ENCODE data around the gene CDC42.

CDC42 gene

DNA sequence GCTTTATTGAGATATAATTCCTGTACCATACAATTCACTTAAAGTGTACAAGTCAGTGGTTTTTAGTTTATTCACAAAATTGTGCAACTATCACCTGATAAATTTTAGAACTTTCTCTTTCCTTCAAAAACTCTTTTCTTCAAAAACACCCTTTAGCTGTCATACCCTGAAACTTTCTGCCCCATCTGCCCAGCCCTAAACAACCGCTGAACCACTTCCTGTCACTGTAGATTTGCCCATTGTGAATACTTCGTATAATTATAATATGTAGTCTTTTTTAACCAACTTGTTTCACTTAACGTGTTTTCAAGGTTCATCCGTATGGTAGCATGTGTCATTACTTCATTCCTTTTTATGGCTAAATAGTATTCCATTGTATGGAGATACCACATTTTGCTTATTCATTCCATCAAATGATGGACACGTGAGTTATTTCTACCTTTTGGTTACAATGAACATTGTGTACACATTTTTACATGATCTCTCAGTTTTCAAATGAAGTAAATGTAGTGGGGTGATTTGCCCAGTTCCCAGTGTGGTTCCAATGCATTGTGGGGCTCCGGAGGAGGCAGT is 52.4 kb downstream of the CDC42 start:
- H3K4me1 ChIP-seq (ENCODE audit: control insufficient read depth, insufficient read depth, low read length, poor library complexity, severe bottlenecking): peaks cover 34% of the 10 kb centered on the region
- H3K4me3 ChIP-seq (ENCODE audit: insufficient read depth, low read depth, low read length, poor library complexity, severe bottlenecking): no peak overlapping the region
- H3K27me3 ChIP-seq (replicated peaks; ENCODE audit: control insufficient read depth, insufficient read depth, low read length, poor library complexity, severe bottlenecking): no peaks in the 10 kb centered on the region
- H3K27ac ChIP-seq (ENCODE audit: insufficient read depth, low read length, poor library complexity, severe bottlenecking): peak overlapping the region; percentile 18
- H3K9me3 ChIP-seq (ENCODE audit: control insufficient read depth, low read length): no peaks in the 10 kb centered on the region
- peak in 2 of 3 donors; percentile 21 to 30 for DNase-seq
- peaks cover 4% of the 10 kb centered on the region for H3K36me3 ChIP-seq (ENCODE audit: control insufficient read depth, insufficient read depth, low read length)

DNA sequence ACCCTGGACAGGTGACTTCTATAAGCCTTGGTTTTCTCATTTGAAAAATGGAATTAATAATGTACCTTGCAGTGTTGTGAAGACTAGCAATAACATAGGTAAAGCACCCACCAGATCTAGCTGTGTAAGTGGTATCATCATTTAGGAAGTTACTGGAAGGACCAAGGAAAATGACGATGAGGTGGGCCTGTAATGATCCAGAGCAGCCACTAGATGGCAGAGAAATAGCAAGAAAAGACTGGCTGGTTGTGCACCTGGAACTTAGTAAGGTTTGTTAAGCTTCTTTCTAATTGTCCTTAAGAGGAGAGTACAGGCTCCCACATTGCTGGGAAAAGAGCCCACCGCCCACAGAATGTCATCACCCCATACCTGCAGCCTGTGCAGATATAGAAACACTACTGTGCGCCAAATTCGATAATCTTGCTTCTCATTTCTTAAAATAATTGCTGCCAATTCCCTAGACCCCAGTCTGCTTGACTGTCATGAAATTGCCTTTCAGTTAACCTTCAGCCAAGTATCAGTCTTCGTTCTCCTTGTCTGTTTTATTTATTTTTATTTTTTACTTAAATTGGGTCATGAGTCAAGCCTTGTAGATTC is 53.2 kb downstream of the CDC42 start:
- no peak for DNase-seq
- H3K4me3 ChIP-seq (ENCODE audit: insufficient read depth, low read depth, low read length, poor library complexity, severe bottlenecking): no peak overlapping the region
- no peak overlapping the region for H3K27ac ChIP-seq (ENCODE audit: insufficient read depth, low read length, poor library complexity, severe bottlenecking)
- no peaks in the 10 kb centered on the region for H3K9me3 ChIP-seq (ENCODE audit: control insufficient read depth, low read length)
- peaks cover 4% of the 10 kb centered on the region for H3K36me3 ChIP-seq (ENCODE audit: control insufficient read depth, insufficient read depth, low read length)
- H3K4me1 ChIP-seq (ENCODE audit: control insufficient read depth, insufficient read depth, low read length, poor library complexity, severe bottlenecking): peaks cover 31% of the 10 kb centered on the region
- H3K27me3 ChIP-seq (replicated peaks; ENCODE audit: control insufficient read depth, insufficient read depth, low read length, poor library complexity, severe bottlenecking): no peaks in the 10 kb centered on the region

DNA sequence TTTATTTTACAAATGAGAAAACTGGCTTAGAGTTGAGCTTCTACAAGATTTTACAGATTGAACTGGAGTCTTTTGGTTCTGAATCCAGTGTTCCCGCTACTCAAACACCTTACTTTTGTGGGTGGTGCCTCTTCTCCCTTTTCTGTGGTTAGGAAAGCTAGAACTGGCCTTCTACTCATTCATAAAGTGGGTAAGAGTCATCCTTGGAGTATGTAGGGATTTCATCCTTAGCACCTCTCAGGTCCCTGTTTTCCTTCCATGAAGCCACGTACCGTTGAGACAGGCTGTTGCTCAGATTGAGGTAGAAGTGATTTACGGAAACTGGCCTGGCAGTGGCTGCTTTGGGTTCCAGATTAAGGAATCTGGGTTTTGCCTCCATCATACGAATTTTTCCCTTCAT is 54.6 kb downstream of the CDC42 start:
- no peaks in the 10 kb centered on the region for H3K9me3 ChIP-seq (ENCODE audit: control insufficient read depth, low read length)
- peaks cover 15% of the 10 kb centered on the region for H3K36me3 ChIP-seq (ENCODE audit: control insufficient read depth, insufficient read depth, low read length)
- H3K27ac ChIP-seq (ENCODE audit: insufficient read depth, low read length, poor library complexity, severe bottlenecking): no peak overlapping the region
- H3K4me3 ChIP-seq (ENCODE audit: insufficient read depth, low read depth, low read length, poor library complexity, severe bottlenecking): no peak overlapping the region
- H3K27me3 ChIP-seq (replicated peaks; ENCODE audit: control insufficient read depth, insufficient read depth, low read length, poor library complexity, severe bottlenecking): no peaks in the 10 kb centered on the region
- DNase-seq: no peak
- H3K4me1 ChIP-seq (ENCODE audit: control insufficient read depth, insufficient read depth, low read length, poor library complexity, severe bottlenecking): peaks cover 30% of the 10 kb centered on the region

DNA sequence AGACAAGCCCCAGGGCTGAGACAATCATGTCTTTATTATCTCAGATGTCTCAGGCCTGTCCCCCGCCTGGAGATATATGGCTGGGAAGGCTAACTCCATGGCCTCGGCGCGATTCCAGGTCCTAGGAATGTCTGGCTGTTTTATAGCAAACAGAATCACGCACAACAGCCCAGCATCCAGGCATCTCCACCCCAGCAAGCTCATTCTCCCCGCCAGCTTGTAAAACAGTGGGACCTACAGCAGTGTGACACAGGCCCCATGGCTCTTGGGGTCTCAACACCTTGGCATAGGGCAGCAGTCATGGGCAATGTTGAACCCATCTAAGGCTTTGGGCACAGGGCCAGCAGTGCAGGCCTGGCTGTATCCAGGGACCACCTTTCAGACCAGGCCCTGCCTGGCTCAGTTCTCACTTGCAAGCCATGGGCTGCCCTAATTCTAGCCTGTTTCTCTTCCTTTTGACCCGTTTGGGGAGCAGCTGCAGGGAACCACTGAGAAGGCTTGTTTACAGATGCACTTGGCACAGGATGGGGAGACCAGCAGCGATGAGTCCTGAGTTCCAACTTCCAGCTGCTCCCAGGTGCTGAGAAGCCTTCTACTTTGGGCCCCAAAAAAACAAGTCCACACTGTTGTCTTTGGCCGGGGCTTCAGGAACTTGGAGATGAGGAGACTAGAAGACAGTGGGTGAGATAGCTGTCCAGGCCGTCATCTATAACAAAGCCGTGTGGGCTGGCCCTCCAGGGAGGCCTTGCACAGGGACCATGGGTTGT is 56.0 kb downstream of the CDC42 start:
- Histone ChIP-seq H3K27ac (ENCODE audit: insufficient read depth, low read length, poor library complexity, severe bottlenecking) (no peak overlapping the region), H3K4me3 (ENCODE audit: insufficient read depth, low read depth, low read length, poor library complexity, severe bottlenecking) (no peak overlapping the region), H3K36me3 (ENCODE audit: control insufficient read depth, insufficient read depth, low read length) (peaks cover 29% of the 10 kb centered on the region), H3K4me1 (ENCODE audit: control insufficient read depth, insufficient read depth, low read length, poor library complexity, severe bottlenecking) (peaks cover 19% of the 10 kb centered on the region), H3K27me3 (replicated peaks; ENCODE audit: control insufficient read depth, insufficient read depth, low read length, poor library complexity, severe bottlenecking) (no peaks in the 10 kb centered on the region), H3K9me3 (ENCODE audit: control insufficient read depth, low read length) (no peaks in the 10 kb centered on the region)
- no peak for DNase-seq

DNA sequence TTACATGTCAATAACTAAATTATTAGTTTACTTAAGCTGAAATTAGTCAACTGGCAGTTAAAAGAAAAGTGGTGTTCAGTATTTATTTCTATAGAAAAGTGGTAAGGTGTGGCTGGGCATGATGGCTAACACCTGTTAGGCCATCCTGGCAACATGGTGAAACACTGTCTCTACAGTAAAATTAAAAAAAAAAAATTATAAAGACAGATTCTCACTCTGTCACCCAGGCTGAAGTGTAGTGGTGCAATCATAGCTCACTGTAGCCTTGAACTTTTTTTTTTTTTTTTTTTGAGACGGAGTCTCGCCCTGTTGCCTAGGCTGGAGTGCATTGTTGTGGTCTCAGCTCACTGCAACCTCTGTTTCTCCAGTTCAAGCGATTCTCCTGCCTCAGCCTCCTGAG is 57.5 kb downstream of the CDC42 start:
- Histone ChIP-seq H3K36me3 (ENCODE audit: control insufficient read depth, insufficient read depth, low read length) (peaks cover 43% of the 10 kb centered on the region), H3K4me3 (ENCODE audit: insufficient read depth, low read depth, low read length, poor library complexity, severe bottlenecking) (no peak overlapping the region), H3K4me1 (ENCODE audit: control insufficient read depth, insufficient read depth, low read length, poor library complexity, severe bottlenecking) (peaks cover 7% of the 10 kb centered on the region), H3K27me3 (replicated peaks; ENCODE audit: control insufficient read depth, insufficient read depth, low read length, poor library complexity, severe bottlenecking) (no peaks in the 10 kb centered on the region), H3K27ac (ENCODE audit: insufficient read depth, low read length, poor library complexity, severe bottlenecking) (no peak overlapping the region), H3K9me3 (ENCODE audit: control insufficient read depth, low read length) (no peaks in the 10 kb centered on the region)
- no peak for DNase-seq

DNA sequence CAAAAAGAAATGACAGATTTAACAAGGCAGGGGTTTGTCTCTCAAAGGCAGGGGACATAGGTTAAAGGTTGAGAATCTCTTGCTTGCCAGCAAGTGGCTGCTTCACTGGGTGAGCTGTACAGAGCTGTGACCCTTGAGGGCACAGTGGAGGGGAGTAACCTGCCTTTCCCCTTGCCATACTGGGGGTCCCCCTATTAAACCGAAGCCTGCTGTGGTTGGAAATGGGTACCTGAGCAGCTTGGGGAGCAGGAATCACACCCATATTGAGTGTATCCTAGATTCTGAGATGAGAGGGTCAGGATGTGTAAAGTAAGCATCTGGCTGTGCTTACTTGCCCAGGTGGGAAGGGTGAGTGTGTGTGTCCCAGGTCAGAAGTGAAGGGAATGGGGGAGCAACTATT is 58.6 kb downstream of the CDC42 start:
- Histone ChIP-seq H3K36me3 (ENCODE audit: control insufficient read depth, insufficient read depth, low read length) (peaks cover 43% of the 10 kb centered on the region), H3K9me3 (ENCODE audit: control insufficient read depth, low read length) (no peaks in the 10 kb centered on the region), H3K4me3 (ENCODE audit: insufficient read depth, low read depth, low read length, poor library complexity, severe bottlenecking) (no peak overlapping the region), H3K27ac (ENCODE audit: insufficient read depth, low read length, poor library complexity, severe bottlenecking) (no peak overlapping the region), H3K27me3 (replicated peaks; ENCODE audit: control insufficient read depth, insufficient read depth, low read length, poor library complexity, severe bottlenecking) (no peaks in the 10 kb centered on the region), H3K4me1 (ENCODE audit: control insufficient read depth, insufficient read depth, low read length, poor library complexity, severe bottlenecking) (no peaks in the 10 kb centered on the region)
- no peak for DNase-seq

DNA sequence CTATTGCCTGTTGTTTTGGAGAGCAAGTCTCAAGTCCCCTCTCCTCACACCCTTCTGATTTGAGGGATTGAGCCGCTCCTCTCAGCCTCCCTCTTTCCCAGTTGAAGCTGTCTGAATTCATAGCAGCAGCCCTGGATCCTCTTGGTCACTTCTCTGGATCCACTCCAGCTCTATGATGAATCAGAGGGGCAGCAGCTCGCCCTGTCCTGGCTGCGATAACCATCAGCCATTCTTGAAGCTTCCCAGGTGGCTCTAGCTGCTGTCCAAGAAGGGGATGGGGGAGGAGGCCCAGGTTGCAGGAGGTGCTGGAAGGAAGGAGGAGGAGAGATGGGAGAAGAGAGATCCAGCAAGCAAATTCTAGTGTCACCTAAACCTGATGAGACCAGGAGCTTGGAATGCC is 59.1 kb downstream of the CDC42 start:
- H3K9me3 ChIP-seq (ENCODE audit: control insufficient read depth, low read length): no peaks in the 10 kb centered on the region
- peaks cover 42% of the 10 kb centered on the region for H3K36me3 ChIP-seq (ENCODE audit: control insufficient read depth, insufficient read depth, low read length)
- H3K4me3 ChIP-seq (ENCODE audit: insufficient read depth, low read depth, low read length, poor library complexity, severe bottlenecking): no peak overlapping the region
- H3K27ac ChIP-seq (ENCODE audit: insufficient read depth, low read length, poor library complexity, severe bottlenecking): no peak overlapping the region
- no peaks in the 10 kb centered on the region for H3K4me1 ChIP-seq (ENCODE audit: control insufficient read depth, insufficient read depth, low read length, poor library complexity, severe bottlenecking)
- no peak for DNase-seq
- no peaks in the 10 kb centered on the region for H3K27me3 ChIP-seq (replicated peaks; ENCODE audit: control insufficient read depth, insufficient read depth, low read length, poor library complexity, severe bottlenecking)

DNA sequence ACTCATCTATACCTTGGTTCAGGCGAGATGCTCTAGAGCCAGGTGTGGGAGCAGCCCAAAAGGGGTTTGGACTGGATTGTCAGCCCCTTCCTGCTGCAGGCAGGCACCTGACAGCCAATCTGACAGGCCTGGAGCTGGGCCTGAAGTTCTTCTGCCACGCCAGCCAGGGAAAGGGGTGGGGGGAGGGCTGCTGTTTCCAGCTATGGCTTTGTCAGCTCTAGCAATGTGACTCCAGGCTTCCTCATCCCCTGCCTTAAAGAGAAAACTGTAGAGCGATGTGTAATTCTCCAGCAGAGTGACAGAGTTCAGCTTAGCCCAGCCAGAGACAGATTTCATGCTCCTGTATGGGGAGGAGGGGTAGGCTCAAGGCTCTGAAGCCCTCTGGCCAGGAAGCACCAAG is 60.0 kb downstream of the CDC42 start:
- H3K27me3 ChIP-seq (replicated peaks; ENCODE audit: control insufficient read depth, insufficient read depth, low read length, poor library complexity, severe bottlenecking): no peaks in the 10 kb centered on the region
- H3K4me3 ChIP-seq (ENCODE audit: insufficient read depth, low read depth, low read length, poor library complexity, severe bottlenecking): no peak overlapping the region
- H3K9me3 ChIP-seq (ENCODE audit: control insufficient read depth, low read length): no peaks in the 10 kb centered on the region
- H3K36me3 ChIP-seq (ENCODE audit: control insufficient read depth, insufficient read depth, low read length): peaks cover 40% of the 10 kb centered on the region
- no peaks in the 10 kb centered on the region for H3K4me1 ChIP-seq (ENCODE audit: control insufficient read depth, insufficient read depth, low read length, poor library complexity, severe bottlenecking)
- DNase-seq: no peak
- H3K27ac ChIP-seq (ENCODE audit: insufficient read depth, low read length, poor library complexity, severe bottlenecking): no peak overlapping the region

DNA sequence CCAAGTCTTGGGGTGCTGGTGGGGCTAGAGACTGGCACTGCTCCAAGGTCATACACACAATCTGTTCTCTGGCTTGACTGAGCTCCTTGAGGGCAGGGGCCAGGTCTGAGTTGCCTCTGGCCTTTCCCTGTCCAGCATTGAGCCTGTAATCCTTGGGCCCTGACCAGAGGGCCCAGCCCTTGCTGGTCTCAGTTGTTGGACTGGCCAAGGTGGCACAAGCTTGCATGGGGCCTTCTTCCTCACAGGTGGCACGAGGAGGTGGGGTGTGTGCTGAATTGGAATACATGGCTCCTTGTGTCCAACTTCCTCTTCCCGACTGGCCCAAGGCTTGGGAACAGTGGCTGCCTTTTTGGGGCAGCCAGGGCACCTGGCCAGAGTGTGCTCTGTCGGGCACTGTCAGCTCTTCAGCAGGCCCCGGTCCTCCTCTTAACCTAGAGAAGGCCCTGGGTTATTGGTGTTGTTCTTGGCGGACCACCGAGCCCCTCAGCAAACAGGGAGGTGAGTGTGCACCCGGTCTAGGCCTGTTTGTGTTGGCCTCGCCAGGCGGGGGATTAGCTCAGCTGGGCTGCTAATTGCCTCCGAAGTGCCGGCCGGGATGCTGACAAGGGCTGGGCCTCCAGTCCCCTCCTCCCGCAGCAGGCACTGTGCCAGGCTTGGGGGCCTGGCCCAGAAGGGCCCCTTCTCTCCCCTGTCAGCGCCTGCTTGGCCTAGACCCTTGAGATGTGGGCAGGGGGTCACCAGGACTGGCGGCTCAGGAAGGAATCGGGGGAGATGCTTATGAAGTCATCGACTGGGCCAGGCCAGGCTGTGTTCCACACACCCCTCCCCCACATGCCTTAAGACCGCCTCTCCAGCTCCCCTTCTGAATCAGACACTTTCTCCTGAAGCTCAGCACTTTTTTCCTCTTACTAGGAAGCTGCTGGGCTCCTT is 61.8 kb downstream of the CDC42 start:
- no peak for DNase-seq
- Histone ChIP-seq H3K4me3 (ENCODE audit: insufficient read depth, low read depth, low read length, poor library complexity, severe bottlenecking) (no peak overlapping the region), H3K4me1 (ENCODE audit: control insufficient read depth, insufficient read depth, low read length, poor library complexity, severe bottlenecking) (no peaks in the 10 kb centered on the region), H3K9me3 (ENCODE audit: control insufficient read depth, low read length) (no peaks in the 10 kb centered on the region), H3K27ac (ENCODE audit: insufficient read depth, low read length, poor library complexity, severe bottlenecking) (no peak overlapping the region), H3K36me3 (ENCODE audit: control insufficient read depth, insufficient read depth, low read length) (peaks cover 56% of the 10 kb centered on the region), H3K27me3 (replicated peaks; ENCODE audit: control insufficient read depth, insufficient read depth, low read length, poor library complexity, severe bottlenecking) (no peaks in the 10 kb centered on the region)
